Fibroblast of the conjunctiva (primary cell): Measurements from ENCODE around the gene SARNP.
"Not testable (repeated sequence)": the region's sequence is repeated elsewhere in the genome, so short reads cannot be mapped to it uniquely, and the experiment has no call there.

Source experiments
- DNase-seq: peaks from one replicate; pipeline ENCODE4 v3.0.0-alpha.2; 2010; ENCODE audit warnings: low read depth

The SARNP gene, protein sequence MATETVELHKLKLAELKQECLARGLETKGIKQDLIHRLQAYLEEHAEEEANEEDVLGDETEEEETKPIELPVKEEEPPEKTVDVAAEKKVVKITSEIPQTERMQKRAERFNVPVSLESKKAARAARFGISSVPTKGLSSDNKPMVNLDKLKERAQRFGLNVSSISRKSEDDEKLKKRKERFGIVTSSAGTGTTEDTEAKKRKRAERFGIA

DNA sequence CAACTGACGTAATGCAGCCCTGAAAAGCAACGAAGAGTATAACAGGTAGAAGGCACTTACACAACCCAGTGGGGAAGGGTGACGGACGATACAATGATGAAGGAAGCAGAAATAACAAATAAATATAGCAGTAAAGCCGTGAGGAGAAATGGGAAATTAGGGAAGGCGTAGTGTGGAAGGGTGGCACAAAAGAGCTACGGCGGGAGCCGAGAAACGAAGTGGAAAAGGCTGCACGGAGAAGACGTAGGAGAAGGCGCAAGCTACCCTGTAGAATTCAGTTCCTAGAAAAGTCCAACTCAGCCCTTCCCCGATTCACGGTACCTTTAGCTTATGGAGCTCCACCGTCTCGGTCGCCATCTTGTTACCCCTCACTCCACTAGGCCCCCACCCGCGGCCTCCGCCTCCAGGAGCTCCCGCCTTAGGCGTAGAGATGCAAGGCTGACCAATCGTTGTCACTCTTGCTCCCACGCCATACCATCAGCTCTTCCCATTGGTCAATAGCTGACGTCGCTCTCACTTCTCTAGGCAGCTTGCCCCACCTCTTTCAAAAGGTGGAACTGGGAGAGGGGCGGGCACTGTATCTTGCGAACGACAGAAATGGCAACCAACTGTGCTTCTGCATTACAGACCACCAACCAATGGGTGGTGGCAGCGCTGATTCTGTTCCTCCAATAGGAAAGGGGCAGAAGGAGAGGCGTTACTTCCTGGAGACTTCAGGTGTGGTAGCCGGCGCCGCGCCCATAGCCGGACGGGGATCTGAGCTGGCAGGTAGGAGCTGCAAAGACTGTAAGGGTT lies at the start of gene SARNP, which contains the start of gene ORMDL2:
Gene SARNP, minus strand, starts transcription at position 380 of the 795 bp plus-strand sequence. Its CDS starts 23 bp downstream, at position 357.
Gene ORMDL2, plus strand, starts transcription at position 697 of the 795 bp plus-strand sequence. CDS start 959 bp downstream, outside the sequence.
- peak; percentile 99 for DNase-seq

DNA sequence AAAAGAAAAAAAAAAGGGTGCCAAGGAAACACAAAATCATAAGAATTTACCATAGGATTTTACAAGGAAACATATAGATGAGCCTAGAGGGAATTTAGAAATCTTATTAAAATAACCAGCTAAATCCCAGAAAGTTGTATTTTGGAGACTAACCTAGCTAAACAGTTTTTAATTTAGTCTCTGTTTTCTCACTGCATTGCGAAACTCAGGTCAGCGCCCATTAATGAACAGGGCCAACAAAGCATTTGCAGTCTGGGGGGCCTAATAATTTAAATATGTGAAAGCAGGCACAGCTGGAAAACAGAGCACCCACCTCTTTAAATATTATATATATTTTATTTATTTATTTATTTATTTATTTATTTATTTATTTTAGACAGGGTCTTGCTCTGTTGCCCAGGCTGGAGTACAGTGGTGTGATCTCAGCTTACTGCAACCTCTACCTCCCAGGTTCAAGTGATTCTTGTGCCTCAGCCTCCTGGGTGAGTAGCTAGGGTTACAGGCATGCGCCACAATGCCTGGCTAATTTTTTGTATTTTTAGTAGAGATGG lies 49.0 kb upstream of the SARNP start:
- DNase-seq: not testable (repeated sequence)

- DNase-seq: no peak
Measured at GRCh38 chr12:55865327-55865726, 47.8 kb upstream of the SARNP start.

DNA sequence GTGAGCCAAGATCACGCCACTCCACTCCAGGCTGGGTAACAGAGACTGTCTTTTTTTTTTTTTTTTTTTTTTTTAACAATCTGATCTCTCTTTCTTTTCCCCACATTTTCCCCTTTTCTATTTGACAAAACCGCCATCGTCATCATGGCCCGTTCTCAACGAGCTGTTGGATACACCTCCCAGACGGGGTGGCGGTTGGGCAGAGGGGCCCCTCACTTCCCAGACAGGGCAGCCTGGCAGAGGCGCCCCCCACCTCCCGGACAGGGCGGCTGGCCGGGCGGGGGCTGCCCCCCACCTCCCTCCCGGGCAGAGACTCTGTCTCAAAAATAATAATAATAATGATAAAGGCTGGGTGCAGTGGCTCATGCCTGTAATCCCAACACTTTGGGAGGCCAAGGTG lies 45.4 kb upstream of the SARNP start:
- DNase-seq: not testable (repeated sequence)

GRCh38 chr12:55862286-55862685 lies 44.8 kb upstream of the SARNP start:
- DNase-seq: no peak

DNA sequence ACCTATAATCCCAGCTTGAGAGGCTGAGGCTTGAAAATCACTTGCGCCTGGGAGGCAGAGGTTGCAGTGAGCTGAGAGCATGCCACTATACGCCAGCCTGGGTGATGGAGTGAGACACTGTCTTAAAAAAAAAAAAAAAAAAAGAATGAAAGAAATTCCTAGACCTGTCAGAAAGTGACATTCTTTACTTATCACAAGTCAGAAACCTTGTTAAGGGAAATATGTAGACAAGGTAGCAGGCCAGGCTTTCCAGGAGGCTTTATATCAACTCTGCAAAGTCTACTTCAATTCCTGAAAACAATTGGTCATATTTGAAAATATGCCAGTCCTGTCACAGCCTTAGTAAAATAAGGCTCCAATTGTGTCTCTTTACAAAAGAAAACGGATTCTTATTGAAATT lies 44.3 kb upstream of the SARNP start:
- DNase-seq: no peak

GRCh38 chr12:55861396-55861795 lies 43.9 kb upstream of the SARNP start:
- DNase-seq: no peak

GRCh38 chr12:55852740-55853139 lies 35.2 kb upstream of the SARNP start:
- DNase-seq: no peak

DNA sequence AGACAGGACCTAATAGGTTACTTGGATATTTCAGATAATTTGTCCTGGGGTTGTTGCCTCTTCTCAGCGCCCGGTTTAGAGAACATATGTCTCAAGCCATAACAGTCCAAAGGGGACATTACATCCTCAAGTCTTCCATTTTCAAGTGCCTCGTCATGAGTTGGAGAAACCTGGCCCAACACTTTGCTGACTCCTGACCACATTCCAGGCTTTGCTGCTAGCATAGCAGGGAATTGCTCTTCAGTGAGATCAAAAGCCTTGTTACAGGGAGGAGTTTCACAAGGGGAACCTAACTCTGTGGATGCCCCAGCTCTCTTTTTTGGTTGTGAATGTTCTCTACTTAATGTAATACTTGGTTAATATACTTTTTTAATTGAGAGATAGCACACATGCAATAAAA lies 33.4 kb upstream of the SARNP start:
- DNase-seq: no peak

GRCh38 chr12:55850401-55850800 lies 32.9 kb upstream of the SARNP start:
- DNase-seq: no peak

DNA sequence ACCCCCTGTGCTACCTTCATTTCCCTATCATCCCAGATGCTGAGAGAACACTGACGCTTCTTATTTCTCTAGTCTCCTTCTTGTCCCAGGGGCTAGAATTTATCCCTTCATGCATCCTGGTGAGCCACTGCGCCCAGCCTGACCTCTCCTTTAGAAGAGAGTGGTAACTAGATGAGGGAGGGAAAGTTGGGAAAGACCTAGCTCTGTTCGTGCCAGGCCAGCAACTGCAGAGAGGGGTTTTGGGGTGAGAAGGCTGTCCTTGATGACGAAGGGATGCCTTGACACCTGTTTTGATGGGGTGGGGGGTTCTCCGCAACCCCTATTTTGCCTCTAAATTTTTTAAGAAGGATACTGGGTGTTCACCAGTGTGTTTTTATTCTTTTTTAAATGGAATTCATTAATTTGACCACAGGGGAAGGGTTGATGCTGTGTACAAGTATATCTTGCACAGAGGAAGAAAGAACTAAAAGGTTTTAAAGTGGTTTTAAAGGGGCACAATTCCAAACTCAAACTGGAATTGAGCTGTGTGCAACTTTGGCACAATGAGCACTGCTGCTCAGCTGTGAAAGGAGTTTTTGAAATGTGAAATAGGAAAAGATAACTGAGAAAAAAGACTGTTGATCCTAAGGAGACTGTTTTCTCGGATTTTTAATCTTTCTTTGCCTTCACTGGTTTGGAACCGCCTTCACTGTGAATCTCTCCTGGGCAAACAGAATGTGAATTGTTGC lies 32.3 kb upstream of the SARNP start:
- no peak for DNase-seq

DNA sequence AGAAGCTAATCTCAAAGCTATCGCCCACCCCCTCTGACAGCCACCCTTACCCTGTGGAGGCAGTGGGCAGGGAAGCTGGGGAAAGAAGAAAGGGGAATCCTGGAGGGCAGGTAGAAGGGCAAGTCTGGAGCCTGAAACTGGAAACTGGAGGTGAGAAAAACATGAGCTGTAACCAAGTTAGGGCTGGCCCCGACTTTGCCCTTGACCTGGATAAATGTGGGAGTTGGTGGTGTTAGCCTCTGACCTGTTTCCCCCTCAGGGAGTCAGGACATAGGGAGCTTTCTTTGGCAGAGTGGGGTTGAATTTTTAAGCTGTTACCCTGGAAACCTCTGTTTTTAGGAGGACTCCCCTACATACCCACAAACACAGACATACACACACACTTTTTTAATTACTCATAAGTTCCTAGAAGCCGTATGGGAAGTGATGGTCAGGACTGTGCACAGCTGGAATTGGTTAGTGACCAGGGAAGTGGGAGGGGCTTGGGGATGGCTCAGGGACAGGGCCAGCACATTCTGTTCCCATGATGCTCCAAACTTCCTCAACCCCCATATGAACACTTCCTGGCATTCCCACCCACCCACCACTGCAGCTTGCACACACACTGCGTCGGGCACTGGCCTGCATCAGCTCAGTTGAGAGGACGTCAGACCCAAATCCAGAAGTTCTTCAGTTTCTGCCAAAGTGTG lies 30.2 kb upstream of the SARNP start:
- peak; percentile 100 for DNase-seq

GRCh38 chr12:55847033-55847432 lies 29.5 kb upstream of the SARNP start:
- peak; percentile 71 for DNase-seq

DNA sequence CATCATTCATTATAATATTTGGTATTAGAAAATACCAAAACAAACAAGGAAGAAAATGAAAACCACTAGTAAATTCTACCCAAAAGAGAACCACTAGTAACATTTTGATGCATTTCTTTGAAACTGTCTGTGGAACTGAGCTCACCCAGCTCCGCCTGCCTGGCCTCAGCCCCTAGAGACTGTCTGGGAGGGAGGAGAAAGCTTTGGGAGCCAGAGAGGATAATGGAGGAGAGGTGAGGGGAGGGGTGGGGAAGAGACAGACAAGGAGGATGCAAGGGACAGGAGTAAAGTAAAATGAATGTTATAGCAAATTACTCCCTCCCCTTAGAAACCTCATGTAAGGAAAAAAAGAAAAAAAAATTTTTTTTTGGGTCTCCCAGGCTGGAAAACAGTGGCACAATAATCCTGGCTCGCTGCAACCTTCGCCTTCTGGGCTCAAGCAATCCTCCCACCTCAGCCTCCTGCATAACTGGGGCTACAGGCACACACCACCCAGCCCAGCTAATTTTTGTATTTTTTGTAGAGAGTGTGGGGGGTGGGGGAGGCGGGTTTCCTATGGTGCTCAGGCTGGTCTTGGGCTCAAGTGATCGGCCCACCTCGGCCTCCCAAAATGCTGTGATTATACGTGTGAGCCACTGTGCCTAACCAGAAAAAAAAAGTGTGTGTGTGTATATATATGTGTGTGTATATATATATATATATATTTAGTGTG lies 28.4 kb upstream of the SARNP start:
- DNase-seq: no peak

DNA sequence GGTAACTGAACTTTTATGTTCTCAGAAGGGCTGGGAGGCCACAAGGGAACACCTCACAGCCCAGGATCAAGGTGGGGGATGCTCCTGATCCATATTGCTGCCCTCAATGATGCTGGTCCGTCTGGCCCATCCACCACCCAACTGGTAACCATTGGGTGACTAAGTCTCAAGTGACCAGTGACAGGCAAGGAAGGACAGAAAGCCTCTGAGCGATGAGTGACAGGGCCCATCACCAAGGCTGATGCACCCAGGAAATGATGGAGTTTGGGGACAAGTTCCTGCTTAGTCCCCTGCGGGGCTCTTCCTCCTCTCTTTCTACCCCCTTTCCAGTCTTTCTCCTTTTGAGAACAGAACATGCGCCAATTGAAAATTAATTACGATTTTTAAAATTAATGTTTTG lies 27.8 kb upstream of the SARNP start:
- DNase-seq: no peak

- no peak for DNase-seq
Measured at GRCh38 chr12:55844961-55845360, 27.4 kb upstream of the SARNP start.

DNA sequence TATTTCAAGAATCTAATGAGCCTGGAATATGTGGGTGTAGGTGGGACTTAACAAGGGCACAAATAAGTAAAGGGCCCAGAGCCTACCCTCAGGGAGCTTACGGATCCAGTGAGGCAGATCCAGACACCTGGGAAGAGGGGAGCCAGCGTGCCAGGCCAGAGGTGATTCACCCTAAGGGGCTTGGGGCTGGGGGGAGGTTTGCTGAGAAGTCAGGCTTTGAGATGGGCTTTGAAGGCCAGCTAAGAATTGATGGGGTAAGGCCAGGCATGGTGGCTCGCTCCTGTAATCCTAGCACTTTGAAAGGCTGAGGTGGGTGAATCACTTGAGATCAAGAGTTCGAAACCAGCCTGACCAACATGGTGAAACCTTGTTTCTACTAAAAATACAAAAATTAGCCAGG lies 25.9 kb upstream of the SARNP start:
- no peak for DNase-seq

DNA sequence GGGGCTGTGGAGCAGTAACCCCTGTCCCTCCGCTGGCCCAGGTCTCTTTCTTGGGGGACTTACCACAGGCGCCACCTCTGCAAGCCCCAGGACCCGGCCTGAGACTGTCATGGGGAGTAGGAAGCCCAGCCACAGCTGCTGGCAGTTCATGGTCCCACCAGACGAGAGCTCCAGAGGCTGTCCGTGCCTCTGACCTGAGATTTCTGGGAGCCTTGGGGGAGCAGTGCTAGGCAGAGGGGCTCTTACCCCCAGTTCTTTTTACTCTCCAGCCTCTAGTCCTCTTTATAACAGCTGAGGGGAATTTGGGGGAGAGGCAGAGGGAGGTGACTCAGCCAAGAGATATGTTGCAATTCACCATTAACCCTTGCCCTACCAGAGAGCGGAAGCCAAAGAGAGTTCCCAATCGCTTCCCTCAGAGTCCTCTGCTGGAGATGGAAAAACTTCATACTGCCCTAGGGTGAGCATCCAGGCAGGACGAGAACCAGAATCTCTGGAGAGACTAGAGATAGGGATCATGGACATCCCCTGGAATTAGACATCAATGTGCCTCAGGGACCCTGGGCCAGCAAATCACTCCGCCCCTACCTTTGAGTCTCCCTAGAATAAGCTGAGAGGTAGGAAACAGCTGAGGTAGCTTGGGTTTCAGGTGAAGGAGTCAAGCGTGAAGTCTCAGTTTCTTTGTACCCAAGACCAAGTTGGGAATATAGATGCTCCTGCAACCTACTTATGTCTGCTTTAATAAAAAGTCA lies 25.3 kb upstream of the SARNP start, which contains the start of gene MMP19:
Gene MMP19, minus strand, starts transcription at position 256 of the 749 bp plus-strand sequence. Its CDS starts 106 bp downstream, at position 150.
- peak; percentile 74 for DNase-seq

DNA sequence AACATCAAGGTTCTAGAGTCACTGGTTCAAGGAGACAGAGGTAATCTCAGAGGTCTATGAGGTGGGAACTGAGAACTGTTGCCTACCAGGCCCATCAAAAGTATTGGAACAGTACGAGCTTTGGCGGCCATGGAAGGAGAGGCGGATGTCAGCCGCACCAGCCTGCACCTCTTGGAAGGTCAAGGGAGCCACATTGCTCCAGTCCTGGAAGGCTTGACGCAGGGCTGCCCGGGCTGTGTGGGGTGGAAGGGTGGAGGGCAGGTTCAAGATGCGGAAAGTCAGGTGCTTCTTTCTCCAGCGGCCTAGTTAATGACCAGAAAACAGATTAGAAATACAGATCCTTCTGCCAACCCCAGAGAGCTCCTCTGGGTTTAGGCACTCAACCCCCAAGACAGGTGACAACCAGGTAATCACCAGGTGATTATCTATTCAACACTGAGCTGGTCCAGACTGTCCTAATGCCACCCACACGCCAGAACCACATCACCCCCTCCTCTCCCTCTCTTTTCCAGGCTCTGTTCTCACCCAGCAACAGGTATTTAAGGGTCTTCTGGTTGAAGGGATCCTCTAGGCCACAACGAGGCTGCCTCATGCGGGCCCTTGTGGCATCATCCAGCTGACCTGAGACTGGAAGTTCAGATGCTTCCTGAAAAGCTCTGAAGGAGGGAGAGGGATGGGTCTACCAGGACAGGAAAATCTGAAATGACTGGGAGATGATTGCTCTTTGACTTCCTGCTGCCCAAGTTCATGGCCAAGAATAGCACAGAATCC lies 23.2 kb upstream of the SARNP start:
- DNase-seq: no peak
